ENCODE measurements around the gene METTL2B.
"Not testable (repeated sequence)": the region's sequence is repeated elsewhere in the genome, so short reads cannot be mapped to it uniquely, and the experiment has no call there.

Gene METTL2B

DNA sequence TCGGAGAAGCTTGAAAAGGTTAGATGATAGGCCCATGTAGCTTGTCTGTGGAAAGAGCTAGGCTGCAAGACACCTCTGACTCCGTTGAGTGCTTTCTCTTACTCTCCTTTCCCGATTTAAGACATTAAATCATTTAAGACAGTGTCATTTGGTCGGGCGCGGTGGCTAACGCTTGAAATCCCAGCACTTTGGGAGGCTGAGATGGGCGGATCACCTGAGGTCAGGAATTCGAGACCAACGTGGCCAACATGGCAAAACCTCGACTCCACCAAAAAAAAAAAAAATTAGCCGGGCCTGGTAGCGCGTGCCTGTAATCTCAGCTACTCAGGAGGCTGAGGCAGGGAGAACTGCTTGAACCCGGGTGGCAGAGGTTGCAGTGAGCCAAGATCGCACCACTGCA, 52.6 kb downstream of the METTL2B start:
- DNase-seq, result not testable (repeated sequence)

DNA sequence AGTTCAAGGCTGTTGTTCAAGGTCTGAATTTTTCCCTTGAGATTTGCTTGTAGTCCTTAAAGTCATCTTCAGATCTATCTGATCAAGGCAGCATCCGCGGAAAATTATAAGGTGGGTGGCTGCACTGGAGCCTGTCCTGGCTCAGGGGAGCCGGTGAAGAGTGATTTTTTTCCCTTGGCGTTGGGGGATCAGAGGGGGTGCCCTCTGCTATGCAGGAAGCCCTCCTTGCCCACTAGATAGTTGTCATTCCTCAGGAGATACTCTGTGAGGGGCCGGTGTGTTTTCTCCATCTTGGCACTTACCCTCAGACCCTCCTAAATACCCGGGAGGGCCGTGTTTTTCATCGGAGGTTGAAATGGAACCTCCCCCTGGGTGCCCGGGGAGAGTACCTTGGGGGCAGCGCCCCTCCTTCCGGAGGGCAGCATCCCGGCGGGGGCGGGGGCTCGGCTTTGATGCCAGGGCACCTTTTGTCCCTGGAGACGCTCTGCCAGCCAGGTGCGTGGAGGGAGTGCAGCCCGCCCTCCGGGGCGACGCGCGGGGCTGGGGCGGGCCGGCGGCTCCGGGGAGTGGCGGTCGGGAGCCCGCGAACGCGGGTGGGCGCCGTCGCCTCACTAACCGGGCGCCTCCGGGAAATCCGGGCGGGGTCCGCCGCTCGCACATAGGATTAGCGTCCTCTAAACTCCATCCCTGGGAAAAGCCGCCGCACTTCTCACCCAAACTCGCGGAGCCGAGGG, 53.7 kb downstream of the METTL2B start:
- DNase-seq, result peak; percentile 62

DNA sequence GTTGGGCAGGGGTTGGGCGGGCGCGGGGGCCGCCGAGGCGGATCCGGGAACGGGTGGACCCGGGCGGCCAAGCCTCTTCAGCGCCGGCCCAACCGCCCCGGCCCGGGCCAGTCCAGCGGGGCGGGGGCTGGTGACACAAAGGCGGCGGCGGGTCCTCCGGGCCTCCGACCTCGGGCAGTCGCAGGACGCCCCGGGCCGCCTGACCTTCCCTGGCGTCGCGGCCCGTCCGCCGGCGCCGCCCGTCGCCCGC, 54.2 kb downstream of the METTL2B start:
- no peak for DNase-seq

DNA sequence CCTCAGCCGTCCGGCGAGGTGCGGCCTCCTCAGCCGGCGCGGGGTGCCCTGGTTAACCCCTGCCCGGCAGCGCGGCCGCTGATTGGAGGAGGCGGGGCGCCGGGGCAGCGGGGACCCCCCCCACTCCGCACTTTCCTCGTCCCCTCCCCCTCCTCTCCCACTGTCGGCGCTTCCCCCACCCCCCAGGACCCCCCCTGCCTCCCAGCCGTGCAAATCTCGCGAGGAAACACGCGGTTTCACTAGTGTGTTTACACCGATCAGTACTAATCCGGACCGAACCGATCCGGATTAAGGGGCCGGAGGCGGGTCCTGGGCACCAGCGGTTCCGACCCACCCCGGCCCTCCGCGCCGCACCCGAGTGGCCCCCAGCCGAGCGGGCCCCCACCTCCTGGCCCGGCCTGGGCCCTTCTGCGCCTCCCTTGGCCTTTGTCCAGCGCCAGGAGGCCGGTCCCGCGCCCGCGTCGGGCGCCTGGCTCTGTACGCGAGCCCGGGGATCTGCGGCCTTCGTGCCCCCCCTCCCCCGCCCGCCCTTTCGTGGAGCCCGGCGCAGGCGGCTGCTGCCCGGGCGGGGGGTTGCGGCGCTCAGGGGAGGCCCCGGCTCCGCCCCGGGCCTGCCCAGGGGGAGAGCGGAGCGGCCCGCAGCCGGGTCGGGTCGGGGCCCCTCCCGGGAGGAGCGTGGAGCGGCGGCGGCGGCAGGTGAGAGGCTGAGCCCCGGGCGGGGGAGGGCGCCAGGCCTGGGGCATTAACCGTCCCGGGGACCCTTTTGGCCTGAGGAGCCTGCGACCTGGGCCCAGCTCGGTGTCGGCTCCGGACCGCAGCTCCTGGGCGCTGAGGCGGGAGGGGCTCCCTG, 54.8 kb downstream of the METTL2B start:
- DNase-seq, result peak; percentile 87 to 90

DNA sequence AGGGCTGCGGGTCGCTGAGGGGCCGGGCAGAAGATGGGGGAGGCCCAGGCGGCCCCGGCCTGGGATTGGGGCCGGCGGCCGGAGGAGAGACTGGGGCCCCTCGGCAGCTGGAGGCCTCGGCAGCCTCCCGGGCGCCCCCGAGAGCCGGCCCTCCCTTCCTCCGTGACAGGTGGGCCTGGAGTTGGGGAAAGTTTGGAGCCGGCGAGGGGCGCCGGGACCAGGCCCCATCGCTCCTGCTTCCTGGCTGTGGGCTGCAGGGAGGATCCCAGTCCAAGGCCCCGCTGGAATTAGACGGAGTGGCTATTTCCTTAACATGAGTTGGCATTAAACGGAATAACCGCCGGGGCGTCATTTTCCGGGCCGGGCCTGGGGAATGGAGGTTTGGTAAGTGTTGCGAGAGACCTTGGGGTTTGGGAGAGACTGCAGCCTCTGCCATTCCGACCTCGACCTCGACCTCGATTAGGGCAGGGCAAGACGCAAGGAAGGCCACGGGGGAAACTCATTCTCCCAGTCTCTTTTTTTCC, 55.5 kb downstream of the METTL2B start:
- peak; percentile 43 to 45 for DNase-seq

- DNase-seq, result not testable (repeated sequence)
Observed at GRCh38 chr7:128532956-128533355, 56.4 kb downstream of the METTL2B start.

DNA sequence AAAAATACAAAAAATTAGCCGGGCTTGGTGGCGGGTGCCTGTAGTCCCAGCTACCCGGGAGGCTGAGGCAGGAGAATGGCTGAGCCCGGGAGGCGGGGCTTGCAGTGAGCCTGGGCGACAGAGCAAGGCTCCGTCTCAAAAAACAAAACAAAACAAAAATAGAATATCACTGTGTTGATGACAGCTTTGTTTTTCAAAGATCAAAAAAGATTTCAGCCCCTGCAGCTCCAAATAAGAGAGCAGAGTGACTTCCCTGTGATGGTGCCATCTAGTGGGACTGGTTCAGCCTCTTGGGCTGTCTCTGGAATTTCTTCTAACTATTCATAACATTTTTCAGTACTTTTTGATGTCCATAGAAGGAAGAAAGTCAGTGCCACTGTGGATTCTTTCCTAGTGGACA, 60.9 kb downstream of the METTL2B start:
- peak; percentile 19 to 60 for DNase-seq

GRCh38 chr7:128542530-128542929, 66.0 kb downstream of the METTL2B start:
- not testable (repeated sequence) for DNase-seq

DNA sequence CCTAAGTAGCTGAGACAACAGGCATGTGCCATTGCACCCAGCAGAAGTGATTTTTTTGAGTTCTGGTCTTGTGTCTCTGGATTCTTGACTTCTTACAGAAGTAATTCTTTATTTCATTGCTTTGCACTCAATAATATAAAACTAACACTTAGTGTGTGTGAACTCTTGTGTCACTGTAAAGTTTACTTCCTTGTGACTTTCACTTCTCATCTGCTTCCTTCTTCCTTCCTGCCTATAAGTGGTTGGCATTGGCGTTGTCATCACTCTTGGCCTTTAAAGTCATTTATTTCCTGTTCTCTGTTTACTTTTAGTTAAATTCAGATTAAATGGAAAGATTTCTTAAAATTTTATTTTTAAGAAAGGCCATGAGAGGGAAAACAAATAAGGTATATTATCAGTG, 66.8 kb downstream of the METTL2B start:
- peak in 1 of 2 donors; percentile 9 for DNase-seq

DNA sequence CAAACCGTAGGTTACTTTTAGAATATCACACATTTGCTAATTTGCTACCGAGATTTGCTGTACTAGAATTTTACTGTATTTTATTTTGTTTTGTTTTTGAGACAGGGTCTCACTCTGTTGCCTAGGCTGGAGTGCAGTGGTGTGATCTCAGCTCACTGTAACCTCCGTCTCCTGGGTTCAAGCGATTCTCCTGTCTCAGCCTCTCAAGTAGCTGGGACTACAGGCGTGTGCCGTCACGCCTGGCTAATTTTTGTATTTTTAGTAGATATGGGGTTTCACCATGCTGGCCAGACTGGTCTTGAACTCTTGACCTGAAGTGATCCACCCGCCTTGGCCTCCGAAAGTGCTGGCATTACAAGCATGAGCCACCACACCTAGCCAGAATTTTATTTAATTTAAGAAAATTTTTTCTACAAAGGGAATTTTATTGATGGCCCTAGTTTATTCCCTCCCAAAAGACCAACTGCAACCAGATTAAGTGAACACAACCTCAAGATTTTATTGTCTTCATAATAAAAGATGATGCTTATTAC, 69.8 kb downstream of the METTL2B start:
- DNase-seq, result not testable (repeated sequence)

- DNase-seq, result no peak
Observed at GRCh38 chr7:128550920-128551319, 74.4 kb downstream of the METTL2B start.

- not testable (repeated sequence) for DNase-seq
Observed at GRCh38 chr7:128554394-128554793, 77.8 kb downstream of the METTL2B start.

Measured in CD4-positive, alpha-beta T cell treated with Interleukin-4 for 1 hour (primary cell).